Measurements from ENCODE around the gene WASF2.

DNA sequence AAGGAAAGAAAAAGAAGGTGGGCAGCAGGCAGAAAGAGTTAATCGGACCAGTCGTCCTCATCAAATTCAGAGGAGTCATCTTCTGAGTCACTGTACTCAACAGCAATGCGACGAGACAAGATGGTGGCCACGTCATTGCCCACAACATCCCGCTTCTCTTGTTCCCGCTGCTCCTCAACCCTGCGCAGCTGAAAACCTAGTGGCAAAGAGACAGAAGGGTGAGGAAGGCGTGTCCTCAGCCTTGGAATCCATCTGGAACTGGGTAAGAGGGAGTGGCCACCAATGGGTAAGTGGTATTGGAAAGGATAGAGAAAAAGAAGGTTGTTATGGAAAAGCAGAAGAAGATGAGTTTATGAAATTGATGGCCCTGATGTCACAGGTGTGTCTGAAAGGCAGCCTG is 81.8 kb downstream of the WASF2 start:
- TF ChIP-seq TAF1 (IDR thresholded peaks at IDR 0.05; ENCODE audit: low read depth) (no peak), YY1 (IDR thresholded peaks at IDR 0.05; ENCODE audit: low read depth) (no peak), EGR1 (IDR thresholded peaks at IDR 0.05) (no peak)
- TF ChIP-seq, protein P1, sequence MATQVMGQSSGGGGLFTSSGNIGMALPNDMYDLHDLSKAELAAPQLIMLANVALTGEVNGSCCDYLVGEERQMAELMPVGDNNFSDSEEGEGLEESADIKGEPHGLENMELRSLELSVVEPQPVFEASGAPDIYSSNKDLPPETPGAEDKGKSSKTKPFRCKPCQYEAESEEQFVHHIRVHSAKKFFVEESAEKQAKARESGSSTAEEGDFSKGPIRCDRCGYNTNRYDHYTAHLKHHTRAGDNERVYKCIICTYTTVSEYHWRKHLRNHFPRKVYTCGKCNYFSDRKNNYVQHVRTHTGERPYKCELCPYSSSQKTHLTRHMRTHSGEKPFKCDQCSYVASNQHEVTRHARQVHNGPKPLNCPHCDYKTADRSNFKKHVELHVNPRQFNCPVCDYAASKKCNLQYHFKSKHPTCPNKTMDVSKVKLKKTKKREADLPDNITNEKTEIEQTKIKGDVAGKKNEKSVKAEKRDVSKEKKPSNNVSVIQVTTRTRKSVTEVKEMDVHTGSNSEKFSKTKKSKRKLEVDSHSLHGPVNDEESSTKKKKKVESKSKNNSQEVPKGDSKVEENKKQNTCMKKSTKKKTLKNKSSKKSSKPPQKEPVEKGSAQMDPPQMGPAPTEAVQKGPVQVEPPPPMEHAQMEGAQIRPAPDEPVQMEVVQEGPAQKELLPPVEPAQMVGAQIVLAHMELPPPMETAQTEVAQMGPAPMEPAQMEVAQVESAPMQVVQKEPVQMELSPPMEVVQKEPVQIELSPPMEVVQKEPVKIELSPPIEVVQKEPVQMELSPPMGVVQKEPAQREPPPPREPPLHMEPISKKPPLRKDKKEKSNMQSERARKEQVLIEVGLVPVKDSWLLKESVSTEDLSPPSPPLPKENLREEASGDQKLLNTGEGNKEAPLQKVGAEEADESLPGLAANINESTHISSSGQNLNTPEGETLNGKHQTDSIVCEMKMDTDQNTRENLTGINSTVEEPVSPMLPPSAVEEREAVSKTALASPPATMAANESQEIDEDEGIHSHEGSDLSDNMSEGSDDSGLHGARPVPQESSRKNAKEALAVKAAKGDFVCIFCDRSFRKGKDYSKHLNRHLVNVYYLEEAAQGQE (IDR thresholded peaks at IDR 0.05; ENCODE audit: low read depth): no peak
- TF ChIP-seq, protein P2, sequence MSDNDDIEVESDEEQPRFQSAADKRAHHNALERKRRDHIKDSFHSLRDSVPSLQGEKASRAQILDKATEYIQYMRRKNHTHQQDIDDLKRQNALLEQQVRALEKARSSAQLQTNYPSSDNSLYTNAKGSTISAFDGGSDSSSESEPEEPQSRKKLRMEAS (IDR thresholded peaks at IDR 0.05): no peak

Data from Ishikawa (cell line).